K562 (cell line): ENCODE measurements around the gene TACC3. TPM values are rescaled to one million over a fixed set of nuclear protein-coding genes. Genes with fewer than 3 reads are reported as not detected.

Experiments
- CEBPZ ChIP-seq: fragments of 150-350 bp; IDR thresholded peaks from 2 replicates; pipeline ENCODE4 v1.6.1; 2014; ENCODE audit warnings: low read depth, mild to moderate bottlenecking, low read length, borderline replicate concordance
- polyA plus RNA-seq, 8 experiments: library from polyadenylated mRNA; depleted of rRNA in 4 of 8; stranded (reverse) in 5 of 8; unstranded in 3 of 8; fragments of >200 nt; fragmentation: Nextera tagmentation in 2 of 8; fragmentation: Illumina TruSeq in 1 of 8; extraction: Ambion mirVana in 2 of 8; extraction: Trizol in 1 of 8; gene quantifications; 2 replicates each; pipeline versions ENCODE4 v1.2.1 to v1.2.3, GENCODE V29; 2011 to 2014; ENCODE audit warnings: inconsistent platforms in 1 of 8, missing spikeins in 1 of 8
- total RNA-seq, 7 experiments: library from RNA; depleted of rRNA in 6 of 7; stranded (reverse); fragments of >200 nt in 6 of 7; fragmentation: Illumina TruSeq in 2 of 7; extraction: Trizol in 2 of 7; gene quantifications; 2 replicates each; pipeline versions ENCODE4 v1.2.1 to v1.2.3, GENCODE V29; 2011 to 2021; ENCODE audit warnings: low replicate concordance in 1 of 7
- TF ChIP-seq, protein P1 (sequence below), 3 experiments: IDR thresholded peaks in 2 of 3; conservative IDR thresholded peaks in 1 of 3; 2 replicates each; pipeline ENCODE4 v1.5.1; 2011 to 2012; ENCODE audit warnings: low read length in 3 of 3, mild to moderate bottlenecking in 3 of 3, control low read depth in 2 of 3, improper control_type of control experiment in 1 of 3, inconsistent platforms in 1 of 3, low read depth in 1 of 3, mixed read lengths in 1 of 3, moderate library complexity in 1 of 3; ENCODE audit not compliant: insufficient read depth in 2 of 3

TACC3 gene
- total and polyA plus RNA-seq, 9 of the 15 experiments (the other 6 are each of a cell fraction or from before 2014, with no cell fraction given), result 1.9 to 122 (median 55.6) TPM

GRCh38 chr4:1714303-1715001, 6.9 kb upstream of the TACC3 start (continued):
- TF ChIP-seq, protein P1, sequence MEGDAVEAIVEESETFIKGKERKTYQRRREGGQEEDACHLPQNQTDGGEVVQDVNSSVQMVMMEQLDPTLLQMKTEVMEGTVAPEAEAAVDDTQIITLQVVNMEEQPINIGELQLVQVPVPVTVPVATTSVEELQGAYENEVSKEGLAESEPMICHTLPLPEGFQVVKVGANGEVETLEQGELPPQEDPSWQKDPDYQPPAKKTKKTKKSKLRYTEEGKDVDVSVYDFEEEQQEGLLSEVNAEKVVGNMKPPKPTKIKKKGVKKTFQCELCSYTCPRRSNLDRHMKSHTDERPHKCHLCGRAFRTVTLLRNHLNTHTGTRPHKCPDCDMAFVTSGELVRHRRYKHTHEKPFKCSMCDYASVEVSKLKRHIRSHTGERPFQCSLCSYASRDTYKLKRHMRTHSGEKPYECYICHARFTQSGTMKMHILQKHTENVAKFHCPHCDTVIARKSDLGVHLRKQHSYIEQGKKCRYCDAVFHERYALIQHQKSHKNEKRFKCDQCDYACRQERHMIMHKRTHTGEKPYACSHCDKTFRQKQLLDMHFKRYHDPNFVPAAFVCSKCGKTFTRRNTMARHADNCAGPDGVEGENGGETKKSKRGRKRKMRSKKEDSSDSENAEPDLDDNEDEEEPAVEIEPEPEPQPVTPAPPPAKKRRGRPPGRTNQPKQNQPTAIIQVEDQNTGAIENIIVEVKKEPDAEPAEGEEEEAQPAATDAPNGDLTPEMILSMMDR (IDR thresholded peaks at IDR 0.05 in 2 of 3, conservative IDR thresholded peaks at IDR 0.05 in 1 of 3; ENCODE audit: insufficient read depth in 2 of 3, low read depth in 1 of 3, low read length in 3 of 3), result no peak
- TF ChIP-seq CEBPZ, result peak; percentile 60; the same call in 1 of the 2 replicates
